Mesodermal cell (in vitro differentiated cells): ENCODE data around the gene SF1.

Experiments
- H3K27ac ChIP-seq: 2 replicates; pipeline ENCODE4 v1.7.0; 2013; ENCODE audit warnings: mild to moderate bottlenecking, low read depth, low read length, moderate library complexity; ENCODE audit not compliant: severe bottlenecking
- H3K36me3 ChIP-seq: 2 replicates; pipeline ENCODE4 v1.7.1; 2013; ENCODE audit warnings: mild to moderate bottlenecking, low read length, moderate library complexity; ENCODE audit not compliant: control insufficient read depth, insufficient read depth
- H3K4me1 ChIP-seq: one replicate; pipeline ENCODE4 v1.7.1; 2013; ENCODE audit warnings: mild to moderate bottlenecking, low read length; ENCODE audit not compliant: insufficient read depth, control insufficient read depth, poor library complexity, severe bottlenecking
- H3K4me3 ChIP-seq: 2 replicates; pipeline ENCODE4 v1.7.0; 2013; ENCODE audit warnings: low read length, control low read depth, mild to moderate bottlenecking; ENCODE audit not compliant: insufficient read depth, poor library complexity, severe bottlenecking; ENCODE audit errors: extremely low read depth
- H3K9me3 ChIP-seq: 2 replicates; pipeline ENCODE4 v1.7.1; 2013; ENCODE audit warnings: mild to moderate bottlenecking, low read length, moderate library complexity; ENCODE audit not compliant: control insufficient read depth
- WGBS, 2 experiments: methylation state at CpG; one replicate each; pipeline ENCODE4 v1.1.5; 2013; ENCODE audit warnings: missing lambda C conversion rate in 2 of 2; ENCODE audit not compliant: insufficient coverage in 2 of 2; 5-methylcytosine and 5-hydroxymethylcytosine counted together

SF1 gene

GRCh38 chr11:64758330-64759079 lies 19.8 kb downstream of the SF1 start:
- Histone ChIP-seq H3K36me3 (peaks cover 17% of the 10 kb centered on the region), H3K27ac (no peak overlapping the region), H3K9me3 (no peaks in the 10 kb centered on the region), H3K4me3 (no peak overlapping the region), H3K4me1 (peaks cover 27% of the 10 kb centered on the region)
- WGBS, 2 experiments: 95 to 98% methylated on average over 7 to 14 of the region's 15 CpGs

DNA sequence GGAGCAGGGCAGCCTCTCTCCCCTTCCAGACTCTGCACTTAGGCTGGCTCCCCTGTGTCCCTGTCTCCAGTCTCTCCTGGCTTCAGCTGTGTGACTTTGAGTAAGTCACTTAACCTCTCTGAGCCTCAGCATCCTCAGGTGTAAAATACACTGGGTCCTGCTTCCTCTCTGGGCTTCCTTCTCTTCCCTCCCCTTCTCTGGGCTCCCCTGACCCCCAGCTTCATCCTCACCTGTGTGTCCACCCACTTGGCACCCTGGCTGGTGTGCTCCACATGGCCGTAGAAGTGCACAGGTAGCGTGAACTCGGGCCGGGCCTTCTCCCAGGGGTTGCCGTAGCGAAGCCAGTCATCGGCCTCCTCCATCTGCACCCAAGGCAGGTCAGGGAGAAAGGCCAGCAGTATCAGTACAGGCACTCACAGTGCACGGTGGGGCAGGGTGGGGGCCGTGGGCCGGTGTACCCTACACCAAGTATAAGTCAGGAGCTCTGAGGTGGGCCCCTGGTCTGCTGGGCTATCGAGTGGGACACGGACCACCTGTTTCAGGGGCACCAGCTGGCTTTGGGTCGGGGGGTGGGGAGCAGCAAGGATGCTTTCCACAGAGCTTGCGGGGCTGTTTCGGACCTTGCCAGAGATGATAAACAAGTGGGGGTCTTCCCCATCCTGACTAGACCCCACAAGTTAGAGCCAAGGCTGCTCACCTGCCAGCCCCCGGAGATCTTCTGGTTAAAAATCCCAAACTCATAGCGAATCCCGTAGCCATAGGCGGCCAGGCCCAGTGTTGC lies 20.6 kb downstream of the SF1 start:
- Histone ChIP-seq H3K9me3 (no peaks in the 10 kb centered on the region), H3K27ac (no peak overlapping the region), H3K36me3 (peaks cover 9% of the 10 kb centered on the region), H3K4me3 (no peak overlapping the region), H3K4me1 (peaks cover 20% of the 10 kb centered on the region)
- WGBS, 2 experiments: 84 to 90% methylated on average over 14 of the region's 19 CpGs

DNA sequence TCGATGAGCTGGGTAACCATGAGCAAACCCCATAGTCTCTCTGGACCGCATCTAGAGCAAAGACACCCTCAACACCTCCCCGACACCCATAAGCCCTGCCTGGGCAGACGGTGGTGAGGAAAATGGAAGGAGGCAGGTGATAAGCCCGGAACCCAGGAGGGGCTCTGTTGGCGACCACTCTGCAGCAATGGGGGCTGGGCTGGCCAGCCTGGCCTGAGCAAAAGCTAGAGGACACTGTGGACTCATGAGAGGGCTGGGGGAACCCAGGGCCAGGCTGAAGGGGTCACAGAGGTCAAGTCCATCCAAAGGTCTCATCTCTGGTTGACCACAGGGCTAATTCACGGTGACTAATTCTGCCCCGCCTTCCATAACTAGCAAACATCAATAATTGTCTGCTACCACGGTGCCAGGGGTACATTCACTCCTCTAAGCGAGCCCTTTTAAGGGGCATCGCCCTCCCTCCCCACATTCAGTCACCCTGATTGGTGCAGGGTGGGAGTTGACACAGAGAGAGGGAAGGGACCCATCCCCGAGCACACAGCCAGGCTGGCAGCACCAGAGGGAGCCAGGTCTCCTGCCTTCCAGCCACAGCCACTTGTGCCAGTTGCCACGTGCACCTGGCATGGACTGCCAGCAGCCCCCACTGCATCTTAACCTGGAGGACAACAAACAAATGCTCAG lies 22.5 kb downstream of the SF1 start:
- H3K36me3 ChIP-seq: no peaks in the 10 kb centered on the region
- H3K27ac ChIP-seq: no peak overlapping the region
- no peak overlapping the region for H3K4me3 ChIP-seq
- no peaks in the 10 kb centered on the region for H3K9me3 ChIP-seq
- 94 to 95% methylated on average over 7 to 12 of the region's 13 CpGs for WGBS, 2 experiments
- peaks cover 17% of the 10 kb centered on the region for H3K4me1 ChIP-seq

GRCh38 chr11:64754919-64755662 lies 23.3 kb downstream of the SF1 start:
- H3K36me3 ChIP-seq: no peaks in the 10 kb centered on the region
- peaks cover 11% of the 10 kb centered on the region for H3K4me1 ChIP-seq
- H3K27ac ChIP-seq: no peak overlapping the region
- WGBS, 2 experiments: 91 to 94% methylated on average over 20 of the region's 21 CpGs
- H3K4me3 ChIP-seq: no peak overlapping the region
- no peaks in the 10 kb centered on the region for H3K9me3 ChIP-seq

DNA sequence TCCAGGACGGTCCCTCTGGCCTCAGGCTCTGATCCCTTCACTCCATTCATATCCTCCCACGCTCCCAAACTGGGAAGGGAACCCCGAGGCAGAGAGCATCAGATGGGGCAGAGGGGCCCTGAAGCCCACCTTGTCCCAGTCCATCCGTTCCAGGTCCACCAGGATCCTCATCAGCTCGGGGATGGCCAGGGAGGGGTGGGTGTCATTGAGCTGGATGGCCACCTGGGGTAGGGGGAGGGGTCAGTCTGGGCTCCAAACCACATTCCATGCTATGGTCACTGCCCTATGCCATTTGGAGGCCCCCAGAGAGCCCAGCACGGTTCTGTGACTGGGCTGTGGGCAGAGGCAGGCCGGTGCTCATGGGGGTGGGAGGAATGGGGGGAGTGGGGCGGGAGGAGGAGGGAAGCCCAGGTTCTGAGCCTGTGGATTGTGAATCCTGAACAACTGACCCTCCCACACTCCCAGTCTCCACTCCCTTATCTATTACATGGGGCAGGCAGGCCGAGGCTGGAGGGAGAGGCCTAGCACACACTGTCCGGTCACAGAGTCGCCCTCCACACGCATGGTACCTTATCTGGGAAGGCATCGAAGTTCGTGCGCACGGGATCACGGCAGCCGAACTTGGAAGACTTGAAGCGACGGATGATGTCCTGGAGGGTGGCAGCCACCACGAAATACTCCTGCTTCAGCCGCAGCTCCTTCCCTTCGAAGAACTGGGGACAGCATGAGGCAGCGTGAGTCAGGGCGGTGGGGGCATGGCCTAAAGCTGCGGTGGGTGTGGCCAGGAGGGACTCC lies 24.0 kb downstream of the SF1 start:
- no peak overlapping the region for H3K27ac ChIP-seq
- H3K4me3 ChIP-seq: no peak overlapping the region
- no peaks in the 10 kb centered on the region for H3K9me3 ChIP-seq
- 85 to 89% methylated on average over 20 to 21 of the region's 26 CpGs for WGBS, 2 experiments
- peaks cover 4% of the 10 kb centered on the region for H3K4me1 ChIP-seq
- H3K36me3 ChIP-seq: no peaks in the 10 kb centered on the region

DNA sequence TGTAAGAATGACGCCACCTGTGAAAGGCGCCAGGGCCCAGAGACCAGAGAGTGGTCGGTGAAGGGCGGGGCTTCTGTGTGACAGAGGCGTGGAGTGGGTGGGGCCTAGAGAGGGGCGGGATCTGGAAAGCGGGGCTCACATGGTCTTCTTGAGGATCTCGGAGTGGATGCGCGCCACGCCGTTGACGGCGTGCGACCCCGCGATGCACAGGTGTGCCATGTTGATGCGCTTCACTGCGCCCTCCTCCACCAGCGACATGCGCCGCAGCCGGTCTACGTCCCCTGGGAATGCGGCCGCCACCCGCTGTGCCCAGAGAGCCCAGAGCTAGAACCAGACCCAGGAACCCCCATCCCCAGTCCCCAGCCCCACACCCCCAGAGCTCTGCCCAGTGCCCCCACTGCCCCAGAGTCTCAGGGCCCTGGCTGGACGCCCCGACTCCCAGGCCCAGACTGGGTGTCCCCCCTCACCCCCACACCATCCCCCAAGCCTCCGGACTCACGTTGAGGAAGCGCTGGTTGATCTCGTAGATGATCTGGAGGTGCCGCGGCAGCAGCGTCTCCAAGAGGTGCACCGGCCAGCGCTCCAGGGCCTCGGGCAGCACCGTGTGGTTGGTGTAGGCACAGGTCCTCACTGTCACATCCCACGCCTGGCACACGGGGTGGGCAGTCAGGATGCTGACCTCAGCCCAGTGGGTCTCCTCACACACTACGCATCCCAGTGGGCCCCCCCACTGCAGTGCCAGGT lies 24.8 kb downstream of the SF1 start:
- no peak overlapping the region for H3K27ac ChIP-seq
- H3K9me3 ChIP-seq: no peaks in the 10 kb centered on the region
- no peak overlapping the region for H3K4me3 ChIP-seq
- 96% methylated on average over 26 to 36 of the region's 43 CpGs for WGBS, 2 experiments
- no peaks in the 10 kb centered on the region for H3K4me1 ChIP-seq
- H3K36me3 ChIP-seq: no peaks in the 10 kb centered on the region

DNA sequence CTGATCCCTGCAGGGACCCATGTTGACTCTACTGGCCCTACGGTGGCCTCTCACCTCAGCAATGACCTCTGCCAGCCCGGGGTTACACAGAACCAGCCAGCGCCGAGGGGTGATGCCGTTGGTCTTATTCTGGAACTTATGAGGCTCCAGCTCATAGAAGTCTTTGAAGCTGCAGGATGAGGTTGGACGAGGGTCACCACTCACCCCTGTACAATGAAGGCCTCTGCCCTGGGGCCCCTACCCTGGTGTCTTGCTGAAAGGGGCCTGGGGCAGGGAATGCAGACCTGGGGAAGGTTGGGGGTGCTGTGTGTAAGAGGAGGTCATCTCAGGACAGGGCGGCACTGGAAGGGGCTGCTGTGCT lies 25.3 kb downstream of the SF1 start:
- H3K4me1 ChIP-seq: no peaks in the 10 kb centered on the region
- no peaks in the 10 kb centered on the region for H3K9me3 ChIP-seq
- no peak overlapping the region for H3K4me3 ChIP-seq
- no peak overlapping the region for H3K27ac ChIP-seq
- no peaks in the 10 kb centered on the region for H3K36me3 ChIP-seq
- 90 to 97% methylated on average over 6 to 7 of the region's 7 CpGs for WGBS, 2 experiments

DNA sequence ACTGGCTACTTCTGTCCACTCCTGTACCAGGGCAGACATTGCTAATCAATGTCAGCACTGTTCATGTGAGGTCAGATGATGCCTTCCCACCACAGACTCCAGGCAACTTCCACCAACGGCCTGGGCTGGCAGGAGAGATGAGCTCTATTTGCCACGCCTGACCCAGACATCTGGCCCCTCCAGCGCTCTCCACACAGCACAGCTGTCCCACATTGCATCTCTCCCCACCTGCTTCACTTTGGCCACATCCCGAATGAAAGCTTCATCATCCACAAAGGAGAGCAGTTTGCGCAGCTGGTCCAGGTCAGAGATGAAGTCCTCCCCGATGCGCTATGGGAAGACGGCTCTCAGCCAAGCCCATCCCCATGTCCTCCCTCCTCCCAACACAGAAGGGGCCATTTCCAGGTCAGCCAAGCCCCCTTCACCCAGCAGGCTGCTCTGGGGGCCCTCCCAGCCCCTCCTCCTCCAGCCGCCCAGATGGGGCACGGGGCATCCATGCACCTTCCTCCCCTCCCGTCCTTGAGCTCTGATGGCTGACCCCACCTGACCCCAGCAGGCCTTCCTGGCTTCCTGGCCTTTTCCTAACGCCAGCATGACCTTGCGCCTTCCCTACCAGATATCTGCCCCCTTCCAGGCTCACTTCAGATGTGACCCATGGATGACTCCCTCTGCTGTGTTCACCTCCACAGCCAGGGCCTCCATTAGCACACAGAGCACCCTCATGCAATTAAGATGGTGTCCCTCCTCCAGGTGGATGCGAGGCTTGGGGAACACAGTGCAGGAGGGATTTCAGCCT lies 26.0 kb downstream of the SF1 start:
- H3K27ac ChIP-seq: no peak overlapping the region
- no peak overlapping the region for H3K4me3 ChIP-seq
- H3K4me1 ChIP-seq: no peaks in the 10 kb centered on the region
- H3K36me3 ChIP-seq: no peaks in the 10 kb centered on the region
- WGBS, 2 experiments: 93 to 96% methylated on average over 14 of the region's 14 CpGs
- H3K9me3 ChIP-seq: no peaks in the 10 kb centered on the region

DNA sequence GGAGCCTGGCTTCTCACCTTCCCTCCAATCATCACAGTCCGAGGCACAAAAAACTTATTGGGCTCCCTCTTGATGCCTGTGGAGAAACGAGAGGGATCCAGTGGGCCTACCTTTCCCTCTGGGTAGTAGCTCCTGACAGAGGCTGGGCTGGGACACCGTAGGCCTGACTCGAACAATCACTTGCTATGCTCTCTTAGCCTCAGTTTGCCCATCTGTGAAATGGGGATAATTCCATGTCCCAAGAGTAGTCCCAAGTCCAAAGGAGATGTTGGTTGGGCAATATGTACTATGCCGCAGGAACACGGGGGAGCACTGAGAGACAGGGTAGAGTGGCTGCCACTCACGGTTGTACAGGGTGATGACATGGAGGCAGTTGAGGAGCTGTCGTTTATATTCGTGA lies 26.8 kb downstream of the SF1 start:
- no peak overlapping the region for H3K4me3 ChIP-seq
- H3K36me3 ChIP-seq: no peaks in the 10 kb centered on the region
- H3K9me3 ChIP-seq: no peaks in the 10 kb centered on the region
- 96 to 99% methylated on average over 6 to 9 of the region's 9 CpGs for WGBS, 2 experiments
- H3K27ac ChIP-seq: no peak overlapping the region
- H3K4me1 ChIP-seq: no peaks in the 10 kb centered on the region
